H1 (cell line): ENCODE data around the gene HMCN1.

Experiments used
- ATF3 ChIP-seq: IDR thresholded peaks from 2 replicates; pipeline ENCODE4 v1.6.1; 2011; ENCODE audit warnings: low read depth, mild to moderate bottlenecking, low read length; ENCODE audit not compliant: insufficient read depth
- CHD2 ChIP-seq: IDR thresholded peaks from 2 replicates; pipeline ENCODE4 v1.6.1; 2012; ENCODE audit warnings: low read length, improper control_type of control experiment
- CTCF ChIP-seq, 3 experiments: IDR thresholded peaks; 1 replicate in 2 of 3; 2 replicates in 1 of 3; pipeline versions ENCODE4 v1.5.1 to v1.6.1; 2011; ENCODE audit warnings: low read length in 3 of 3, mild to moderate bottlenecking in 3 of 3, inconsistent platforms in 2 of 3, low read depth in 1 of 3, moderate library complexity in 1 of 3; ENCODE audit not compliant: insufficient read depth in 1 of 3; ENCODE audit errors: control extremely low read depth in 1 of 3
- EGR1 ChIP-seq: IDR thresholded peaks from 2 replicates; pipeline ENCODE4 v1.6.1; 2011; ENCODE audit warnings: low read depth, low read length, borderline replicate concordance
- POLR2AphosphoS5 ChIP-seq: IDR thresholded peaks from 2 replicates; pipeline ENCODE4 v1.6.1; 2011; ENCODE audit warnings: low read depth, low read length
- SIN3A ChIP-seq, 2 experiments: IDR thresholded peaks in 1 of 2; conservative IDR thresholded peaks in 1 of 2; 2 replicates each; pipeline ENCODE4 v1.6.1; 2011 to 2012; ENCODE audit warnings: low read length in 2 of 2, improper control_type of control experiment in 1 of 2, low read depth in 1 of 2, mild to moderate bottlenecking in 1 of 2
- SIX5 ChIP-seq: IDR thresholded peaks from 2 replicates; pipeline ENCODE4 v1.6.1; 2011; ENCODE audit warnings: mild to moderate bottlenecking, low read depth, low read length
- SUZ12 ChIP-seq: fragments of 200-600 bp; sonication (generic); IDR thresholded peaks from 2 replicates; pipeline ENCODE4 v1.6.1; 2012; ENCODE audit warnings: mild to moderate bottlenecking, inconsistent platforms, low read length, moderate library complexity, mixed read lengths
- TAF1 ChIP-seq: IDR thresholded peaks from 2 replicates; pipeline ENCODE4 v1.6.1; 2011; ENCODE audit warnings: mild to moderate bottlenecking, low read depth, low read length
- ZNF274 ChIP-seq: IDR thresholded peaks from 2 replicates; pipeline ENCODE4 v1.7.0; 2012; ENCODE audit warnings: low read length, borderline replicate concordance; ENCODE audit errors: extremely low read depth

GRCh38 chr1:185690527-185690926 is 43.7 kb upstream of the HMCN1 start:
- TF ChIP-seq TAF1: no peak
- no peak for TF ChIP-seq CTCF (IDR thresholded peaks at IDR 0.05; ENCODE audit: control extremely low read depth in 1 of 3, insufficient read depth in 1 of 3, low read depth in 1 of 3, low read length in 3 of 3)
- no peak for TF ChIP-seq EGR1
- TF ChIP-seq CHD2: no peak
- TF ChIP-seq ZNF274: no peak
- no peak for TF ChIP-seq SIX5
- no peak for TF ChIP-seq POLR2AphosphoS5
- TF ChIP-seq SIN3A (conservative IDR thresholded peaks at IDR 0.05 in 1 of 2, IDR thresholded peaks at IDR 0.05 in 1 of 2; ENCODE audit: low read depth in 1 of 2, low read length in 2 of 2): no peak
- no peak for TF ChIP-seq SUZ12
- TF ChIP-seq ATF3: no peak
